Suprapubic skin (tissue), 4 donors: ENCODE measurements around the gene JKAMP. TPM values are rescaled to one million over a fixed set of nuclear protein-coding genes. Genes with fewer than 3 reads are reported as not detected.

Experiments used
- DNase-seq, 2 donors: peaks; one replicate each; pipeline ENCODE4 v3.0.0-alpha.2; 2019; ENCODE audit warnings: low spot score in 2 of 2
- H3K27ac ChIP-seq: fragments of 200-600 bp; sonication (generic); one replicate; pipeline ENCODE4 v1.5.1; 2019
- H3K27me3 ChIP-seq: fragments of 200-600 bp; sonication (generic); one replicate; pipeline ENCODE4 v1.5.1; 2019
- H3K36me3 ChIP-seq: fragments of 200-600 bp; sonication (generic); one replicate; pipeline ENCODE4 v1.5.1; 2019
- H3K4me1 ChIP-seq: fragments of 200-600 bp; sonication (generic); one replicate; pipeline ENCODE4 v1.5.1; 2019
- H3K4me3 ChIP-seq: fragments of 200-600 bp; sonication (generic); one replicate; pipeline ENCODE4 v1.5.1; 2019; ENCODE audit warnings: mild to moderate bottlenecking
- H3K9me3 ChIP-seq: fragments of 200-600 bp; sonication (generic); one replicate; pipeline ENCODE4 v1.5.1; 2019
- EP300 ChIP-seq: sonication (generic); formaldehyde crosslinking; IDR thresholded peaks from one replicate; pipeline ENCODE4 v1.6.1; 2017; ENCODE audit warnings: antibody characterized with exemption
- POLR2A ChIP-seq, 2 donors: fragments of 450-650 bp; IDR thresholded peaks; one replicate each; pipeline ENCODE4 v1.6.1; 2017; ENCODE audit warnings: antibody characterized with exemption in 2 of 2, mild to moderate bottlenecking in 2 of 2, moderate library complexity in 2 of 2
- POLR2AphosphoS5 ChIP-seq, 3 donors: sonication (generic); formaldehyde crosslinking; IDR thresholded peaks; one replicate each; pipeline ENCODE4 v1.6.1; 2017; ENCODE audit warnings: antibody characterized with exemption in 3 of 3
- WGBS: methylation state at CpG from one replicate; pipeline ENCODE4 v1.1.5; 2018; 5-methylcytosine and 5-hydroxymethylcytosine counted together
- total RNA-seq, 4 donors: library from RNA; depleted of rRNA; stranded (reverse); fragments of >200 nt; gene quantifications; one replicate each; pipeline ENCODE4 v1.1.0, GENCODE V29; 2016
- TF ChIP-seq, protein P1 (sequence below), 2 donors: fragments of 200-600 bp in 1 of 2; fragments of 450-650 bp in 1 of 2; sonication (generic) in 1 of 2; IDR thresholded peaks; one replicate each; pipeline ENCODE4 v1.5.1; 2016 to 2019; ENCODE audit warnings: antibody characterized with exemption in 2 of 2, mild to moderate bottlenecking in 1 of 2, moderate library complexity in 1 of 2

Gene JKAMP
- total RNA-seq, 4 donors from 2014 or later, result 49.8 to 56.7 (median 53.5) TPM

GRCh38 chr14:59490756-59491155 lies 6.4 kb downstream of the JKAMP start:
- Histone ChIP-seq H3K9me3 (no peaks in the 10 kb centered on the region), H3K27me3 (no peaks in the 10 kb centered on the region), H3K4me1 (peaks cover 13% of the 10 kb centered on the region), H3K36me3 (peaks cover 61% of the 10 kb centered on the region), H3K4me3 (no peak overlapping the region), H3K27ac (no peak overlapping the region)
- TF ChIP-seq POLR2A (IDR thresholded peaks at IDR 0.05) (no peak), EP300 (no peak), POLR2AphosphoS5 (IDR thresholded peaks at IDR 0.05) (no peak)
- TF ChIP-seq, protein P1, sequence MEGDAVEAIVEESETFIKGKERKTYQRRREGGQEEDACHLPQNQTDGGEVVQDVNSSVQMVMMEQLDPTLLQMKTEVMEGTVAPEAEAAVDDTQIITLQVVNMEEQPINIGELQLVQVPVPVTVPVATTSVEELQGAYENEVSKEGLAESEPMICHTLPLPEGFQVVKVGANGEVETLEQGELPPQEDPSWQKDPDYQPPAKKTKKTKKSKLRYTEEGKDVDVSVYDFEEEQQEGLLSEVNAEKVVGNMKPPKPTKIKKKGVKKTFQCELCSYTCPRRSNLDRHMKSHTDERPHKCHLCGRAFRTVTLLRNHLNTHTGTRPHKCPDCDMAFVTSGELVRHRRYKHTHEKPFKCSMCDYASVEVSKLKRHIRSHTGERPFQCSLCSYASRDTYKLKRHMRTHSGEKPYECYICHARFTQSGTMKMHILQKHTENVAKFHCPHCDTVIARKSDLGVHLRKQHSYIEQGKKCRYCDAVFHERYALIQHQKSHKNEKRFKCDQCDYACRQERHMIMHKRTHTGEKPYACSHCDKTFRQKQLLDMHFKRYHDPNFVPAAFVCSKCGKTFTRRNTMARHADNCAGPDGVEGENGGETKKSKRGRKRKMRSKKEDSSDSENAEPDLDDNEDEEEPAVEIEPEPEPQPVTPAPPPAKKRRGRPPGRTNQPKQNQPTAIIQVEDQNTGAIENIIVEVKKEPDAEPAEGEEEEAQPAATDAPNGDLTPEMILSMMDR (IDR thresholded peaks at IDR 0.05), result no peak
- no peak for DNase-seq
- 90% methylated on average over 3 of the region's 3 CpGs for WGBS

DNA sequence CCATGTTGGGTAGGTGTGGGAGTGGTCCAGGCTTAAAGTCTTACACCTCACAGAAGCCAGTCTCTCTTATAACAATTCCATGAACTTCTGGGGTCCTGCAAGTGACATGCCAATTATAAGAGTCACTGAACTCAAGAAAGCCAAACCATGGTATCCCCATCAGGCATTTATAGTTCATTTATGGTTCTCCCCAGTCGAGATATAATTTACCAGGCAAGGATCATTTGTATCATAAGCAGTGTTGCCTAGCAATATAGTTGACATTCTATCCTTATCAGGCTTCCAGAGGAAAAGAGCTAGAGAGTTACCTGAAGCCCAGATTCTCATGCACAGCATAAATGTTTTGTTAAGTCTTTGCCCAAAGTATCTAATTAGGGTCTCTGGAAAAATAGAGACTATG lies 8.1 kb downstream of the JKAMP start:
- Histone ChIP-seq H3K27ac (no peak overlapping the region), H3K27me3 (no peaks in the 10 kb centered on the region), H3K9me3 (no peaks in the 10 kb centered on the region), H3K4me3 (no peak overlapping the region), H3K4me1 (peaks cover 5% of the 10 kb centered on the region), H3K36me3 (peaks cover 70% of the 10 kb centered on the region)
- 90% methylated on average over 1 of the region's 1 CpG for WGBS
- TF ChIP-seq EP300 (no peak), POLR2A (IDR thresholded peaks at IDR 0.05) (no peak), POLR2AphosphoS5 (IDR thresholded peaks at IDR 0.05) (no peak)
- TF ChIP-seq, protein P1 (IDR thresholded peaks at IDR 0.05), result no peak
- DNase-seq, result no peak

GRCh38 chr14:59500732-59501131 lies 16.4 kb downstream of the JKAMP start:
- Histone ChIP-seq H3K36me3 (peaks cover 52% of the 10 kb centered on the region), H3K4me1 (no peaks in the 10 kb centered on the region), H3K27ac (no peak overlapping the region), H3K27me3 (no peaks in the 10 kb centered on the region), H3K4me3 (no peak overlapping the region), H3K9me3 (no peaks in the 10 kb centered on the region)
- 82% methylated on average over 3 of the region's 3 CpGs for WGBS
- DNase-seq, result no peak
- TF ChIP-seq POLR2AphosphoS5 (IDR thresholded peaks at IDR 0.05) (no peak), POLR2A (IDR thresholded peaks at IDR 0.05) (no peak), EP300 (no peak)
- TF ChIP-seq, protein P1 (IDR thresholded peaks at IDR 0.05), result no peak

DNA sequence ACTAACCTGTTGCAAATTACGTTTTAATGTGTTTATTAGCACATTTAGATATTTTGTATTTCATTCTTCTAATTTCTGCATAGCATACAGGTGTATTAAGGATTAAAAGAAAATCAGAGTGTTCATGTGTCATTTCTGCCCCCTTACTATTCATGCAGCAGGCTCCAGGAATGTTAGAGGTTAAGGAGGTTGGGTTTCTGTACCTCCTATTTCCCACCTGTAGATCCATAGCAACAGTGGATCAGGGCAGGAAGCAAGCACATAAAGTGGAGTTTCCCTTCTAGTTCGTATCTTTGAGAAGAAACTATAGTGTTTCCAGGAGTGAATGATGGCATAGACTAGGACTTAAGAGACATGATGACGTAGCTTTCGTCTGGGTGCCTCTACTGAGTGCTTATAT lies 18.9 kb downstream of the JKAMP start:
- Histone ChIP-seq H3K4me1 (no peaks in the 10 kb centered on the region), H3K27me3 (no peaks in the 10 kb centered on the region), H3K27ac (no peak overlapping the region), H3K36me3 (peaks cover 37% of the 10 kb centered on the region), H3K4me3 (no peak overlapping the region), H3K9me3 (no peaks in the 10 kb centered on the region)
- no peak for DNase-seq
- TF ChIP-seq, protein P1 (IDR thresholded peaks at IDR 0.05), result no peak
- no peak for TF ChIP-seq POLR2AphosphoS5 (IDR thresholded peaks at IDR 0.05)
- TF ChIP-seq EP300, result no peak
- TF ChIP-seq POLR2A (IDR thresholded peaks at IDR 0.05), result no peak
- WGBS, result 70% methylated on average over 4 of the region's 4 CpGs

DNA sequence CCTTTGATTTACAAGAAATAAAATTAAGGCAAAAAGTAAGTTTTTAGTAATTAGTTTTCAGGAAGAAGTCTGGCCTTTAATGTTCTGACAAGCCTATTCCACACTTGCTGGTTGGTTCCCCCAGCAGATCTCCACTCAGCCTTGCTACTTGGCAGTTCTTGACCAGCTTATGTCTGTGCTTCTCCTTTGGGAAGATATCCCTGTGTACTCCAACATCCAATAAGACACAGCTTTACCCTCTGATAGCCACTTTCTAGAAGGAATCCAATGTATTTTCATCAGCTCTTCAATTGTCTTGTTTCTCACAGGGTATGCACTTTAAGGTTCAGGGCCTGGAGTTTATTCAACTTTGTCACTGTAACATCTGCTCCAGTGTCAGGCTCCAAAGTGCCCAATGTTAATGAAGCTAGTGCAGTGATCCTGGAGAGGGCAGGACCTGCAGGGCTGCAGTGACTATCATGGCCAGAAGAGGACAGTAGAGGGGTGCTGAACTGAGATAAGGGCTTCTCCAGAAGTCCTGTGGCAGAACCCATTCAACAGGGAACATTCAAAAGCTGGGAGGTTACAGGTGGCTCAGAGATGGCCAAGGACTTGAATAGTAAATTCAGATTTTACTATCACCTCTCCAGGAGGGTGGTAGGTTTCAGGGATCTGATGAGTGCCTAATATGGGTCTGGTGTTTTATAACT lies 22.9 kb downstream of the JKAMP start:
- Histone ChIP-seq H3K27ac (no peak overlapping the region), H3K36me3 (peaks cover 25% of the 10 kb centered on the region), H3K4me1 (no peaks in the 10 kb centered on the region), H3K9me3 (no peaks in the 10 kb centered on the region), H3K27me3 (no peaks in the 10 kb centered on the region), H3K4me3 (no peak overlapping the region)
- TF ChIP-seq EP300, result no peak
- TF ChIP-seq, protein P1 (IDR thresholded peaks at IDR 0.05), result peak in 1 of 2 donors; percentile 70
- no peak for DNase-seq
